DOHH2 (cell line): Measurements from ENCODE around the gene COL18A1.

Source experiments
- EZH2phosphoT487 ChIP-seq: fragments of 200-600 bp; sonication (generic); IDR thresholded peaks from 2 replicates; pipeline ENCODE4 v1.6.1; 2017; ENCODE audit warnings: borderline replicate concordance, mild to moderate bottlenecking, antibody characterized with exemption, low read length, moderate library complexity, mixed read lengths
- TF ChIP-seq, protein P1 (sequence below): fragments of 200-600 bp; sonication (generic); IDR thresholded peaks from one replicate; pipeline ENCODE4 v1.5.1; 2014; ENCODE audit warnings: antibody characterized with exemption, mild to moderate bottlenecking, low read depth, low read length; ENCODE audit not compliant: poor library complexity, severe bottlenecking

DNA sequence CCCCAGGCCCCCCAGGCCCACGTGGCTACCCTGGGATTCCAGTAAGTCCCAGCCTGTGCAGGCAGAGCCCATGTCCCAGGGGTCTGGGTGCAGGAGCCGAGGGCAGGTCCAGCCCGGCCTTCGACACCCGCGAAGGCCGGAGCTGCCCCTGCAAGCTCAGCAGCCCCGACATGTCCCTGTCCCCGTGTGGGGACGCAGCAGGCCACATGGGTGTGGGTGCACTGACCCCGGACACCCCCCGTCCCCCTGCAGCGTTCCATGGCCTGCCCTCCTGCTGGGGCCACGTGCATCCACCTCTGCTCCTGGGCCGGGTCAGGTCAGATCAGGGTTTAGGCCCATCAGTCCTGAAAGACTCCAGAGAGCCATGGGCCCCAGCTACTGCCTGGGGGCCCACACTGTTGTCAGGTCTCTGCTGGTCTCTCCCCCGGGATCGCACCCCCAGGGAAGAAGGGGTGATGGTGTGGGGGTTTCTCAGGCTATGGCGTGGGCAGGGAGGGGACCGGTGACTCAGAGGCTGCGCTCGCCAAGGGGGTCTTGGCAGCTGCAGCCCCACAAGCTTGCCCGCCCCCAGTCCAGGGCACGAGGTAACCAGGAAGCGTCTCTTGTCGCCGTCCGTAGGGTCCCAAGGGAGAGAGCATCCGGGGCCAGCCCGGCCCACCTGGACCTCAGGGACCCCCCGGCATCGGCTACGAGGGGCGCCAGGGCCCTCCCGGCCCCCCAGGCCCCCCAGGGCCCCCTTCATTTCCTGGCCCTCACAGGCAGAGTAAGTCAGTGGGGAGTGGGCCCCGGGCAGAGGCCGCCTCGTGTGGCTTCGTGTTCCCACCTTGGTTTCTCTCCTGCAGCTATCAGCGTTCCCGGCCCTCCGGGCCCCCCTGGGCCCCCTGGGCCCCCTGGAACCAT is 99.8 kb downstream of the COL18A1 start:
- TF ChIP-seq, protein P1, sequence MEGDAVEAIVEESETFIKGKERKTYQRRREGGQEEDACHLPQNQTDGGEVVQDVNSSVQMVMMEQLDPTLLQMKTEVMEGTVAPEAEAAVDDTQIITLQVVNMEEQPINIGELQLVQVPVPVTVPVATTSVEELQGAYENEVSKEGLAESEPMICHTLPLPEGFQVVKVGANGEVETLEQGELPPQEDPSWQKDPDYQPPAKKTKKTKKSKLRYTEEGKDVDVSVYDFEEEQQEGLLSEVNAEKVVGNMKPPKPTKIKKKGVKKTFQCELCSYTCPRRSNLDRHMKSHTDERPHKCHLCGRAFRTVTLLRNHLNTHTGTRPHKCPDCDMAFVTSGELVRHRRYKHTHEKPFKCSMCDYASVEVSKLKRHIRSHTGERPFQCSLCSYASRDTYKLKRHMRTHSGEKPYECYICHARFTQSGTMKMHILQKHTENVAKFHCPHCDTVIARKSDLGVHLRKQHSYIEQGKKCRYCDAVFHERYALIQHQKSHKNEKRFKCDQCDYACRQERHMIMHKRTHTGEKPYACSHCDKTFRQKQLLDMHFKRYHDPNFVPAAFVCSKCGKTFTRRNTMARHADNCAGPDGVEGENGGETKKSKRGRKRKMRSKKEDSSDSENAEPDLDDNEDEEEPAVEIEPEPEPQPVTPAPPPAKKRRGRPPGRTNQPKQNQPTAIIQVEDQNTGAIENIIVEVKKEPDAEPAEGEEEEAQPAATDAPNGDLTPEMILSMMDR = no peak
- no peak for TF ChIP-seq EZH2phosphoT487
